CD8-positive, alpha-beta memory T cell (primary cell): ENCODE results near the gene SH2D3C. TPM values are rescaled to one million over a fixed set of nuclear protein-coding genes. Genes with fewer than 3 reads are reported as not detected.

Experiments used
- CTCF ChIA-PET: fragments of 350-600 bp; sonication (Branson Sonifier 250); formaldehyde crosslinking; loops from one replicate; lab custom pipeline; 2021; ENCODE audit warnings: antibody characterized with exemption; lab: Charles Lee
- POLR2A ChIA-PET: fragments of 350-600 bp; sonication (Branson Sonifier 250); formaldehyde crosslinking; loops from one replicate; lab custom pipeline; 2021; ENCODE audit warnings: antibody characterized with exemption; lab: Charles Lee
- DNase-seq, 5 donors: peaks; one replicate each; pipeline versions ENCODE4 v3.0.0 to v3.0.0-alpha.2; 2020 to 2022; ENCODE audit warnings: mixed read lengths in 1 of 5
- H3K27ac ChIP-seq: one replicate; pipeline ENCODE4 v1.7.0; 2013; ENCODE audit warnings: low read depth, mild to moderate bottlenecking, low read length, moderate library complexity
- H3K27me3 ChIP-seq: 2 replicates; pipeline ENCODE4 v1.7.0; 2013; ENCODE audit warnings: low read length, mild to moderate bottlenecking; ENCODE audit not compliant: insufficient read depth, poor library complexity, severe bottlenecking
- H3K36me3 ChIP-seq: 2 replicates; pipeline ENCODE4 v1.7.0; 2013; ENCODE audit warnings: mild to moderate bottlenecking, low read length, moderate library complexity; ENCODE audit not compliant: insufficient read depth
- H3K4me1 ChIP-seq: 2 replicates; pipeline ENCODE4 v1.7.0; 2013; ENCODE audit warnings: mild to moderate bottlenecking, low read length, moderate library complexity; ENCODE audit not compliant: insufficient read depth
- H3K4me3 ChIP-seq: 2 replicates; pipeline ENCODE4 v1.7.0; 2013; ENCODE audit warnings: mild to moderate bottlenecking, low read length
- H3K9me3 ChIP-seq: 2 replicates; pipeline ENCODE4 v1.7.0; 2013; ENCODE audit warnings: mild to moderate bottlenecking, low read length
- H3K27ac Mint-ChIP-seq, 8 donors: one replicate each; pipeline ENCODE4 v1.8.0; 2020 to 2021; ENCODE audit warnings: mixed read lengths in 8 of 8, mild to moderate bottlenecking in 6 of 8, inconsistent platforms in 3 of 8, moderate library complexity in 3 of 8
- H3K27me3 Mint-ChIP-seq, 2 donors: one replicate each; pipeline ENCODE4 v1.8.0; 2020 to 2021; ENCODE audit warnings: mixed read lengths in 2 of 2, mild to moderate bottlenecking in 1 of 2, moderate library complexity in 1 of 2
- H3K36me3 Mint-ChIP-seq, 3 donors: one replicate each; pipeline ENCODE4 v1.8.0; 2020 to 2021; ENCODE audit warnings: mixed read lengths in 3 of 3, inconsistent platforms in 1 of 3, mild to moderate bottlenecking in 1 of 3
- H3K4me1 Mint-ChIP-seq, 3 donors: one replicate each; pipeline ENCODE4 v1.8.0; 2020 to 2021; ENCODE audit warnings: mixed read lengths in 3 of 3, inconsistent platforms in 1 of 3, mild to moderate bottlenecking in 1 of 3
- H3K4me3 Mint-ChIP-seq, 7 donors: one replicate each; pipeline ENCODE4 v1.8.0; 2020 to 2021; ENCODE audit warnings: mixed read lengths in 7 of 7, mild to moderate bottlenecking in 6 of 7, moderate library complexity in 4 of 7, inconsistent platforms in 2 of 7
- H3K9me3 Mint-ChIP-seq, 5 donors: one replicate each; pipeline ENCODE4 v1.8.0; 2020 to 2022; ENCODE audit warnings: mixed read lengths in 5 of 5, mild to moderate bottlenecking in 3 of 5, moderate library complexity in 2 of 5, inconsistent platforms in 1 of 5
- polyA plus RNA-seq: library from polyadenylated mRNA; unstranded; fragments of 300-500 nt; fragmentation: Illumina TruSeq; gene quantifications from one replicate; pipeline ENCODE4 v1.2.3, GENCODE V29; 2021
- total RNA-seq, 2 experiments: library from RNA; stranded (reverse); gene quantifications; one replicate each; pipeline ENCODE4 v1.2.3, GENCODE V29; 2021

Gene SH2D3C, protein sequence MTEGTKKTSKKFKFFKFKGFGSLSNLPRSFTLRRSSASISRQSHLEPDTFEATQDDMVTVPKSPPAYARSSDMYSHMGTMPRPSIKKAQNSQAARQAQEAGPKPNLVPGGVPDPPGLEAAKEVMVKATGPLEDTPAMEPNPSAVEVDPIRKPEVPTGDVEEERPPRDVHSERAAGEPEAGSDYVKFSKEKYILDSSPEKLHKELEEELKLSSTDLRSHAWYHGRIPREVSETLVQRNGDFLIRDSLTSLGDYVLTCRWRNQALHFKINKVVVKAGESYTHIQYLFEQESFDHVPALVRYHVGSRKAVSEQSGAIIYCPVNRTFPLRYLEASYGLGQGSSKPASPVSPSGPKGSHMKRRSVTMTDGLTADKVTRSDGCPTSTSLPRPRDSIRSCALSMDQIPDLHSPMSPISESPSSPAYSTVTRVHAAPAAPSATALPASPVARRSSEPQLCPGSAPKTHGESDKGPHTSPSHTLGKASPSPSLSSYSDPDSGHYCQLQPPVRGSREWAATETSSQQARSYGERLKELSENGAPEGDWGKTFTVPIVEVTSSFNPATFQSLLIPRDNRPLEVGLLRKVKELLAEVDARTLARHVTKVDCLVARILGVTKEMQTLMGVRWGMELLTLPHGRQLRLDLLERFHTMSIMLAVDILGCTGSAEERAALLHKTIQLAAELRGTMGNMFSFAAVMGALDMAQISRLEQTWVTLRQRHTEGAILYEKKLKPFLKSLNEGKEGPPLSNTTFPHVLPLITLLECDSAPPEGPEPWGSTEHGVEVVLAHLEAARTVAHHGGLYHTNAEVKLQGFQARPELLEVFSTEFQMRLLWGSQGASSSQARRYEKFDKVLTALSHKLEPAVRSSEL
- 10 to 100 TPM; 13.9 to 14.1 TPM for total RNA-seq
- polyA plus RNA-seq = 50.7 TPM

GRCh38 chr9:127778280-127779135 lies at the start of gene SH2D3C:
TSS of gene SH2D3C (minus strand) at chr9:127778666. CDS start at chr9:127778627, 39 bp downstream.
- Histone ChIP-seq H3K4me3 (peak within 1 kb of the TSS; percentile 68), H3K27me3 (no peaks in the 10 kb centered on the region), H3K36me3 (peaks cover 7% of the 10 kb centered on the region), H3K4me1 (peaks cover 52% of the 10 kb centered on the region), H3K9me3 (no peaks in the 10 kb centered on the region), H3K27ac (peak within 1 kb of the TSS; percentile 82)
- peaks cover 53 to 79% (median 75%) of the 10 kb centered on the region in 3 donors for H3K4me1 Mint-ChIP-seq
- H3K27ac Mint-ChIP-seq = peak within 1 kb of the TSS; percentile 91 to 100 (median 98)
- ChIA-PET CTCF (interaction anchor here (1.0 to 2.0 kb wide), 5 partner anchors 9 to 132 kb away, joined by 3 to 13 read pairs (median 6); partner anchors contain the start of gene TOR2A), POLR2A (interaction anchor here (0.7 to 2.6 kb wide), 8 partner anchors 7 to 328 kb away, joined by 3 to 14 read pairs (median 5); partner anchors contain the start of genes LRSAM1, RPL12 and TOR2A)
- H3K9me3 Mint-ChIP-seq = no peaks in the 10 kb centered on the region
- peaks cover 0 to 20% (median 6%) of the 10 kb centered on the region in 3 donors for H3K36me3 Mint-ChIP-seq
- no peaks in the 10 kb centered on the region for H3K27me3 Mint-ChIP-seq
- DNase-seq = peak in 3 of 5 donors; percentile 35 to 62 (median 55)
- H3K4me3 Mint-ChIP-seq = peak within 1 kb of the TSS; percentile 99 to 100 (median 100)

DNA sequence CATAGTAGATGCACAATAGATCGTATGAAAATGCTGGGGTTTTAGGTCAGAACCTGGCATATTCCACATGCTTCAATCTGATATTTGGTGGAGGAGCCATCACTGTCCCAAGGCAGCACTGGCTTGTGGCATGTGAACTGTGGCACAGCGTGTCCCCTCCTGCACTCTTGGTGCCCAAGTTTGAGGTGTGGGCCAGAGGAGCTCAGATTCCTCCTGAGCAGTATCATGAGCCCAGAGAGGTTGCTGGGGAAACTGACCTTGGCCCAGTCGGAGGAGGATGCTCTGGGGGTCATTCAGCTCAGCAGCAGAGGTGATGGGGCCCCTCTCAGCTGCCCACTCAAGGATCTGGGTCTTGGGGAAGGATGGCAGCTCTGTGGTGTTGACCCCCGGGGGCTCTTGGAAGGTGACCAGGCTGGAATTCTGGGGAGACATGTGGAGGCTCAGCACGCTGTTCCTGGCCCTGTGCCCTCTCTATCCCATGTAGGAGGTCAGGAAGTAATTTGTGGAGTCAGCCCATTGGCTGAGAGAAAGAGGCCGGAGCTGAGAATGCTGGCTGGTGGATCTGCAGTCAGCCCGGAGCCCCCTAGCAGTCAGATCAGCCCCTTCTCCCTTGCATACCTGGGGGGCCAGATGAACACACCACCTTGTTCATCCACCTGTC lies 47.9 kb upstream of the SH2D3C start:
- H3K36me3 Mint-ChIP-seq = peaks cover 0 to 18% (median 0%) of the 10 kb centered on the region in 3 donors
- CTCF ChIA-PET = no interaction called here
- H3K36me3 ChIP-seq = no peaks in the 10 kb centered on the region
- H3K27me3 ChIP-seq = no peaks in the 10 kb centered on the region
- no peak overlapping the region for H3K4me3 Mint-ChIP-seq
- POLR2A ChIA-PET = interaction anchor here (0.6 kb wide), 1 partner anchor 33 kb away, joined by 4 read pairs; no protein-coding TSS in a partner anchor
- peak overlapping the region in 3 of 8 donors; percentile 22 to 59 (median 38) for H3K27ac Mint-ChIP-seq
- no peaks in the 10 kb centered on the region for H3K9me3 ChIP-seq
- no peaks in the 10 kb centered on the region for H3K9me3 Mint-ChIP-seq
- H3K4me3 ChIP-seq = no peak overlapping the region
- no peak for DNase-seq
- H3K27ac ChIP-seq = no peak overlapping the region
- peaks cover 0 to 4% of the 10 kb centered on the region in 2 donors for H3K27me3 Mint-ChIP-seq
- H3K4me1 ChIP-seq = no peaks in the 10 kb centered on the region
- H3K4me1 Mint-ChIP-seq = peaks cover 0 to 3% (median 0%) of the 10 kb centered on the region in 3 donors

DNA sequence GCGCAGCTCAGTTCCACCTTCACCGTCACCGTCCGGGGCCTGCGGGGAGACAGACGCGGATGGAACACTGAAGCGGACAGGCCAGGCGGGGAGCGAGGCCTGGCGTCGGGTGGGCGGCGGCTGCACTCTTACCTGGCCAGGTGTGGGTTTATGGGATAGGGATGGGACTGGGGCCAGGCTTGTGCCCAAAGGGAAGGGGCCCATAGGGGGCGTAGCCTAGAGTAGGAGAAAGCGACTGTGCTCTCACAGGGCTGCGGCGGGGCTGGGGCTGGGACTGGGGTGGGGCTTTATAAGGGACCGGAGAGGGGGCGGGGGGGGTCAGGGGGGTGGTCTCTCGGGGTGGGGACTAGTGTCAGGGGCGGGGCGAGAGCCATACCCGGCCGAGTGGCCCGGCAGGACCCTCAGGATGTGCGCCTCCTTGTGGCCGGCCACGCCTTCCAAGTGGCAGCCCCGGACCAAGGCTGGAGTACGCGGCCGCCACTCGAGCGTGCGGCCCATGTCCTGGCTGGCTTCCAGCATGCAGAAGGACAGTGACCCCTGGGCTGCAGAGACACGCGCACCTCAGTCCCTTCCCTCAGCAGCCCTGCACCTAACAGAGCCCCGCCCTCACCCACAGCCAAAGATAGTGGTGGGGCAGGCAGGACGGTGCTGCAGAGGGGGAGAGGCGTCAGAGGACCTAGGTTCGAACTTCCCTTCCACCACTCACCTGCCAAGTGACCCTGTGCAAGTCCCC lies 47.0 kb upstream of the SH2D3C start:
- POLR2A ChIA-PET = no interaction called here

GRCh38 chr9:127822108-127822507 lies 43.6 kb upstream of the SH2D3C start:
- H3K4me3 Mint-ChIP-seq = no peak overlapping the region
- CTCF ChIA-PET = no interaction called here
- Histone ChIP-seq H3K36me3 (no peaks in the 10 kb centered on the region), H3K27ac (no peak overlapping the region), H3K4me1 (no peaks in the 10 kb centered on the region), H3K9me3 (no peaks in the 10 kb centered on the region), H3K27me3 (no peaks in the 10 kb centered on the region), H3K4me3 (no peak overlapping the region)
- POLR2A ChIA-PET = interaction anchor here (0.6 kb wide), 1 partner anchor 95 kb away, joined by 3 read pairs; the partner anchor contains the start of gene ST6GALNAC4
- peaks cover 0 to 36% (median 2%) of the 10 kb centered on the region in 3 donors for H3K36me3 Mint-ChIP-seq
- no peak for DNase-seq
- H3K4me1 Mint-ChIP-seq = no peaks in the 10 kb centered on the region
- no peaks in the 10 kb centered on the region for H3K27me3 Mint-ChIP-seq
- H3K27ac Mint-ChIP-seq = no peak overlapping the region
- no peaks in the 10 kb centered on the region for H3K9me3 Mint-ChIP-seq

More for the DNA sequence above, 47.0 kb upstream of the SH2D3C start:
- no peaks in the 10 kb centered on the region for H3K4me1 ChIP-seq
- Mint-ChIP-seq H3K27me3 (peaks cover 0 to 2% of the 10 kb centered on the region in 2 donors), H3K9me3 (no peaks in the 10 kb centered on the region), H3K4me1 (no peaks in the 10 kb centered on the region), H3K4me3 (no peak overlapping the region), H3K27ac (peak overlapping the region in 2 of 8 donors; percentile 43 to 65), H3K36me3 (peaks cover 0 to 22% (median 0%) of the 10 kb centered on the region in 3 donors)
- CTCF ChIA-PET = no interaction called here
- H3K36me3 ChIP-seq = no peaks in the 10 kb centered on the region
- no peak overlapping the region for H3K27ac ChIP-seq
- H3K9me3 ChIP-seq = no peaks in the 10 kb centered on the region
- no peaks in the 10 kb centered on the region for H3K27me3 ChIP-seq
- no peak overlapping the region for H3K4me3 ChIP-seq
- DNase-seq = no peak

DNA sequence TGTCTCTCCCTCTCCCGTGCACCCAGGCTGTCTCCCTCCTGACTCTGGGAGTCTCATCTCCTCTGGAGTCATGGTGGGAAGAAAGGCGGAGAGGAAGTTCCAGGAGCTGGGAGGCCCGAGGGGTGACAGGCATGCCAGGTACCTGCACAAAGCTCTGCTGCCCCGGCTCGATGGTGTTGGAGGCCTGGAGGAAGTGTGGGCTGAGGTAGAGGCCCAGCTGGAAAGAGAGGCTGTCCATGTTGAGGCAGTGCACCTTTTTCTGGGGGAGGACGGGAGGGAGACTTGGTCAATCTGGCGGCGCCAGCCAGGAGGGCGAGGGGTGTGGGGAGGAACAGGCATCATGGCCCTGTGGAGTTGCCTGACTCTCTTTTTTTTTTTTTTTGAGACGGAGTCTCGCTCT lies 40.1 kb upstream of the SH2D3C start:
- no peaks in the 10 kb centered on the region for H3K4me1 Mint-ChIP-seq
- CTCF ChIA-PET = no interaction called here
- POLR2A ChIA-PET = interaction anchor here (0.7 to 0.8 kb wide), 2 partner anchors 22 to 87 kb away, joined by 3 read pairs; no protein-coding TSS in a partner anchor

DNA sequence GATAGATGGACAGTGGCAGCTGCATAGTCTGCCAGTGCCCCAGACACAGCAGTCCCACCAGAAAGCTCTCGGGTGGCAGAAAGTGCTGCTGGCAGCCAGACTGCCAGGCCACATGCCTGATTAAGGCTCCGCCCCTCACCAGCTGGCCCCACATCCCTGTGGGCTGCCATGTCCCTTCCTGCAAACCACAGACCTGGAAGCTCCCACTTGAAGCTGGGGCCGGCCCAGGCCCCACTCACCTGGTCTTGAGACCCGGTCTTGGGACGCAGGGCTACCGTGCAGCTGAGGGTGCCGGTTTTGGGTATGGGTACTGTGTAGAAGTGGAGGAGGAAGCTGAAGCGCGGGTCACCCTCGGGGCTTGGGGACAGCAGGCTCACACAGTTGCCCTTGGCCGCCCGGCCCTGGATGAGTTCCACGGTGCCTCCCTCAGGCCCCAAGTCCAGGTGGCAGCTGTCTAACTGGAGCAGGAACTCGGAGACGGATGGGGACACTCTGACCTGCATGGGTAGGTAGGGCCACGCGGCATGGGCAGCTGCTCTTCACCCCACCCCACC lies 39.5 kb upstream of the SH2D3C start:
- CTCF ChIA-PET = interaction anchor here (1.0 to 1.4 kb wide), 2 partner anchors 16 to 52 kb away, joined by 3 to 5 read pairs; no protein-coding TSS in a partner anchor
- H3K4me3 ChIP-seq = no peak overlapping the region
- Mint-ChIP-seq H3K4me1 (no peaks in the 10 kb centered on the region), H3K27ac (peak overlapping the region in 1 of 8 donors; percentile 38), H3K27me3 (peaks cover 0 to 1% of the 10 kb centered on the region in 2 donors), H3K4me3 (no peak overlapping the region), H3K36me3 (peaks cover 0 to 57% (median 2%) of the 10 kb centered on the region in 3 donors), H3K9me3 (no peaks in the 10 kb centered on the region)
- H3K9me3 ChIP-seq = no peaks in the 10 kb centered on the region
- no peak for DNase-seq
- POLR2A ChIA-PET = interaction anchor here (0.6 to 0.7 kb wide), 2 partner anchors 25 to 88 kb away, joined by 3 to 5 read pairs; no protein-coding TSS in a partner anchor
- H3K4me1 ChIP-seq = no peaks in the 10 kb centered on the region
- H3K27me3 ChIP-seq = no peaks in the 10 kb centered on the region
- H3K36me3 ChIP-seq = peaks cover 13% of the 10 kb centered on the region
- no peak overlapping the region for H3K27ac ChIP-seq

More for the DNA sequence above, 40.1 kb upstream of the SH2D3C start:
- Histone ChIP-seq H3K27ac (no peak overlapping the region), H3K4me1 (no peaks in the 10 kb centered on the region), H3K4me3 (no peak overlapping the region), H3K27me3 (no peaks in the 10 kb centered on the region), H3K36me3 (peaks cover 7% of the 10 kb centered on the region), H3K9me3 (no peaks in the 10 kb centered on the region)
- H3K27ac Mint-ChIP-seq = peak overlapping the region in 3 of 8 donors; percentile 21 to 36 (median 33)
- no peak for DNase-seq
- peaks cover 0 to 1% of the 10 kb centered on the region in 2 donors for H3K27me3 Mint-ChIP-seq
- H3K36me3 Mint-ChIP-seq = peaks cover 0 to 51% (median 2%) of the 10 kb centered on the region in 3 donors
- no peaks in the 10 kb centered on the region for H3K9me3 Mint-ChIP-seq
- H3K4me3 Mint-ChIP-seq = no peak overlapping the region
